ENCODE results near the gene NFIB. TPM values are rescaled to one million over a fixed set of nuclear protein-coding genes. Genes with fewer than 3 reads are reported as not detected.

NFIB gene
- total RNA-seq, 1 experiment from 2014 or later = 0.61 TPM

DNA sequence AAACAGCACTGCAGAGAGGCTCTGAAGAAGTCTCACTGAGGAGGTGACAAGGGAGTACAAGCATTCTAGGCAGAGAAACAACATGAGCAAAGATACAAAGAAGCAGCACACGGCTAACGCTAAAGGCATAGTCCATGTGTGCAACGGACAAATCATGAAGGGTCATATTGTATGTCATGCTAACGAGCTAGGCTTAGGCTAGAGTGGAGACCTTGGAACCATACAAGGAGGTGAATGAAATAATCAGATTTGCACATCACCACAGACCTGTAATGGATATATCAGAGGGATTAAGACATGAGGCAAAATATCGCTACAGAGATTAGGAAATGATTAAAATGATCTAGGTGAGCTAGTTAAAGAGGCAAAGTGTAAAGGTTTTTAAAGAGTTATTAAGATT is 145.6 kb downstream of the NFIB start:
- Mint-ChIP-seq H3K4me3 (ENCODE audit: unreplicated experiment) (no peak overlapping the region), H3K27me3 (ENCODE audit: insufficient read depth, unreplicated experiment) (peaks cover 11% of the 10 kb centered on the region), H3K4me1 (ENCODE audit: low read depth, unreplicated experiment) (no peaks in the 10 kb centered on the region), H3K27ac (ENCODE audit: unreplicated experiment) (no peak overlapping the region), H3K36me3 (ENCODE audit: insufficient read depth, unreplicated experiment) (no peaks in the 10 kb centered on the region), H3K9me3 (ENCODE audit: unreplicated experiment) (no peaks in the 10 kb centered on the region)
- H3K4me1 ChIP-seq = no peaks in the 10 kb centered on the region
- no peaks in the 10 kb centered on the region for H3K9me3 ChIP-seq
- POLR2A ChIA-PET = no interaction called here
- H3K4me3 ChIP-seq (ENCODE audit: low read depth, low read length) = no peak overlapping the region
- DNase-seq = no peak
- H3K27me3 ChIP-seq (replicated peaks; ENCODE audit: control insufficient read depth, insufficient read depth, low read length) = no peaks in the 10 kb centered on the region
- H3K36me3 ChIP-seq (ENCODE audit: control insufficient read depth, insufficient read depth, low read length) = no peaks in the 10 kb centered on the region
- intact Hi-C loops (cut with micrococcal nuclease; ENCODE audit: unreplicated experiment) = no loop called here
- TF ChIP-seq, protein P1, sequence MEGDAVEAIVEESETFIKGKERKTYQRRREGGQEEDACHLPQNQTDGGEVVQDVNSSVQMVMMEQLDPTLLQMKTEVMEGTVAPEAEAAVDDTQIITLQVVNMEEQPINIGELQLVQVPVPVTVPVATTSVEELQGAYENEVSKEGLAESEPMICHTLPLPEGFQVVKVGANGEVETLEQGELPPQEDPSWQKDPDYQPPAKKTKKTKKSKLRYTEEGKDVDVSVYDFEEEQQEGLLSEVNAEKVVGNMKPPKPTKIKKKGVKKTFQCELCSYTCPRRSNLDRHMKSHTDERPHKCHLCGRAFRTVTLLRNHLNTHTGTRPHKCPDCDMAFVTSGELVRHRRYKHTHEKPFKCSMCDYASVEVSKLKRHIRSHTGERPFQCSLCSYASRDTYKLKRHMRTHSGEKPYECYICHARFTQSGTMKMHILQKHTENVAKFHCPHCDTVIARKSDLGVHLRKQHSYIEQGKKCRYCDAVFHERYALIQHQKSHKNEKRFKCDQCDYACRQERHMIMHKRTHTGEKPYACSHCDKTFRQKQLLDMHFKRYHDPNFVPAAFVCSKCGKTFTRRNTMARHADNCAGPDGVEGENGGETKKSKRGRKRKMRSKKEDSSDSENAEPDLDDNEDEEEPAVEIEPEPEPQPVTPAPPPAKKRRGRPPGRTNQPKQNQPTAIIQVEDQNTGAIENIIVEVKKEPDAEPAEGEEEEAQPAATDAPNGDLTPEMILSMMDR (IDR thresholded peaks at IDR 0.05; ENCODE audit: insufficient read depth in 1 of 2, low read depth in 1 of 2, low read length in 1 of 2, severe bottlenecking in 1 of 2, unreplicated experiment in 1 of 2) = no peak
- BruUV-seq (replicated peaks) = no TSS peak
- CTCF ChIA-PET = no interaction called here

DNA sequence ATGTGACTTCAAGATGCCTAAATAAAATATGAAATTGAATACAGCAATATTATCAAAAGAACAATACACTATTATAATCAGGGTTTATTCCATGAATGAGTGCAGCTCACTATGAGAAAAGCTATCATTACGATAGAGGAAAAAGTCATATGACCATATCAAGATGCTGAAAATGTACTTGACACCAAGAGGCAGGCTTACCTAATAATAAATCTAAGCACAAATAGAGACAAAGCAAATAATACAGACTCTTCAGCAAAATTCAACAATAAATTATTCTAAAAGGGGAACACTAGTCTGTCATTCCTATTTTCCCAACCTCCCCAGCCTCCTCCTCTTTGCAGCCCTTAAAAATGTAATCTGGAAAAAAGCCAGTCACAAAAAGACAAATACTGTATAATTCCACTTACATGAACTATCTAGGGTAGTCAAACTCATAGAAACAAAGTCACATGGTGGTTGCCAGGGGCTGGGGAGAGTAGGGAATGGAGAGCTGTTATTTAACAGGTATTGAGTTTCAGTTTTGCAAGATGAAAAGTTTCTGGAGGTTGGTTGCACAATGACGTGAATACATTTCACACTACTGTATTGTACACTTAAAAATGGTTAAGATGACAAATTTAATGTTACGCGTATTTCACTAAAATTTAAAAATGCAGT is 148.4 kb downstream of the NFIB start:
- Mint-ChIP-seq H3K9me3 (ENCODE audit: unreplicated experiment) (no peaks in the 10 kb centered on the region), H3K4me3 (ENCODE audit: unreplicated experiment) (no peak overlapping the region), H3K27me3 (ENCODE audit: insufficient read depth, unreplicated experiment) (no peaks in the 10 kb centered on the region), H3K36me3 (ENCODE audit: insufficient read depth, unreplicated experiment) (no peaks in the 10 kb centered on the region), H3K4me1 (ENCODE audit: low read depth, unreplicated experiment) (no peaks in the 10 kb centered on the region), H3K27ac (ENCODE audit: unreplicated experiment) (no peak overlapping the region)
- CTCF ChIA-PET = no interaction called here
- H3K4me3 ChIP-seq (ENCODE audit: low read depth, low read length) = no peak overlapping the region
- no peaks in the 10 kb centered on the region for H3K4me1 ChIP-seq
- no peaks in the 10 kb centered on the region for H3K9me3 ChIP-seq
- no TSS peak for BruUV-seq (replicated peaks)
- no peaks in the 10 kb centered on the region for H3K27me3 ChIP-seq (replicated peaks; ENCODE audit: control insufficient read depth, insufficient read depth, low read length)
- TF ChIP-seq, protein P1 (IDR thresholded peaks at IDR 0.05; ENCODE audit: insufficient read depth in 1 of 2, low read depth in 1 of 2, low read length in 1 of 2, severe bottlenecking in 1 of 2, unreplicated experiment in 1 of 2) = no peak
- no peaks in the 10 kb centered on the region for H3K36me3 ChIP-seq (ENCODE audit: control insufficient read depth, insufficient read depth, low read length)
- DNase-seq = no peak
- POLR2A ChIA-PET = no interaction called here
- intact Hi-C loops (cut with micrococcal nuclease; ENCODE audit: unreplicated experiment) = no loop called here

DNA sequence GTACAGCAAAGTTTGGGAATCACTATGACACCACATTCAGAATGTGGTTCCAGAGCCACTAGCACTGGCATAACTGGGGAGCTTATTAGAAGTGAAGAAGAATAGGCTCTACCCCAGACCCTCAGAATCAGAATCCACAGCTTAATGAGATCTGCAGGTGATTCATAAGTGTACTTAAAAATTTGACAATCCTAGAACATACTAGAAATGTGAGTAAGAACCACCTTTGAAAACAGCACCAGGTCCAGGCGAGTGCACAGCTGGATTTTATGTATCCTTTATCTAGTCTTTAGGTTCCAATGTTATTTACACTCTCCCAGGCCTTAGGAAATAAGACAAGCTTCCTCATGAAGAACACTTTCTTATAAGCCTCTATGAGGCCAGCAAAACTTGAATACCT is 149.0 kb downstream of the NFIB start:
- TF ChIP-seq, protein P1 (IDR thresholded peaks at IDR 0.05; ENCODE audit: insufficient read depth in 1 of 2, low read depth in 1 of 2, low read length in 1 of 2, severe bottlenecking in 1 of 2, unreplicated experiment in 1 of 2) = no peak
- Mint-ChIP-seq H3K4me1 (ENCODE audit: low read depth, unreplicated experiment) (no peaks in the 10 kb centered on the region), H3K4me3 (ENCODE audit: unreplicated experiment) (no peak overlapping the region), H3K27ac (ENCODE audit: unreplicated experiment) (no peak overlapping the region), H3K9me3 (ENCODE audit: unreplicated experiment) (no peaks in the 10 kb centered on the region), H3K36me3 (ENCODE audit: insufficient read depth, unreplicated experiment) (no peaks in the 10 kb centered on the region), H3K27me3 (ENCODE audit: insufficient read depth, unreplicated experiment) (no peaks in the 10 kb centered on the region)
- no peaks in the 10 kb centered on the region for H3K36me3 ChIP-seq (ENCODE audit: control insufficient read depth, insufficient read depth, low read length)
- H3K4me1 ChIP-seq = no peaks in the 10 kb centered on the region
- BruUV-seq (replicated peaks) = no TSS peak
- CTCF ChIA-PET = no interaction called here
- no peaks in the 10 kb centered on the region for H3K27me3 ChIP-seq (replicated peaks; ENCODE audit: control insufficient read depth, insufficient read depth, low read length)
- POLR2A ChIA-PET = no interaction called here
- intact Hi-C loops (cut with micrococcal nuclease; ENCODE audit: unreplicated experiment) = no loop called here
- DNase-seq = no peak
- H3K4me3 ChIP-seq (ENCODE audit: low read depth, low read length) = no peak overlapping the region
- no peaks in the 10 kb centered on the region for H3K9me3 ChIP-seq
